PFSK-1 (cell line): Measurements from ENCODE around the gene HOXB6.

Experiments used
- FOXP2 ChIP-seq: optimal IDR thresholded peaks from 2 replicates; pipeline ENCODE3; 2011; ENCODE audit warnings: borderline replicate concordance, control low read depth, inconsistent platforms; ENCODE audit not compliant: insufficient read depth; ENCODE audit errors: extremely low read length, extremely low read depth
- POLR2AphosphoS5 ChIP-seq: IDR thresholded peaks from 2 replicates; pipeline ENCODE4 v1.6.1; 2012; ENCODE audit warnings: low read depth, mild to moderate bottlenecking, control low read depth, low read length, moderate library complexity
- SIN3A ChIP-seq: IDR thresholded peaks from 2 replicates; pipeline ENCODE4 v1.6.1; 2012; ENCODE audit warnings: mild to moderate bottlenecking, low read length, moderate library complexity, borderline replicate concordance; ENCODE audit not compliant: insufficient read depth

HOXB6 gene

GRCh38 chr17:48546137-48546923, 58.5 kb downstream of the HOXB6 start:
- TF ChIP-seq SIN3A (no peak), FOXP2 (no peak), POLR2AphosphoS5 (no peak)
